ENCODE data around the gene SLAIN1.

Gene SLAIN1

GRCh38 chr13:77714119-77714755 is 16.8 kb downstream of the SLAIN1 start:
- peak; percentile 14 for DNase-seq (ENCODE audit: low spot score)

DNA sequence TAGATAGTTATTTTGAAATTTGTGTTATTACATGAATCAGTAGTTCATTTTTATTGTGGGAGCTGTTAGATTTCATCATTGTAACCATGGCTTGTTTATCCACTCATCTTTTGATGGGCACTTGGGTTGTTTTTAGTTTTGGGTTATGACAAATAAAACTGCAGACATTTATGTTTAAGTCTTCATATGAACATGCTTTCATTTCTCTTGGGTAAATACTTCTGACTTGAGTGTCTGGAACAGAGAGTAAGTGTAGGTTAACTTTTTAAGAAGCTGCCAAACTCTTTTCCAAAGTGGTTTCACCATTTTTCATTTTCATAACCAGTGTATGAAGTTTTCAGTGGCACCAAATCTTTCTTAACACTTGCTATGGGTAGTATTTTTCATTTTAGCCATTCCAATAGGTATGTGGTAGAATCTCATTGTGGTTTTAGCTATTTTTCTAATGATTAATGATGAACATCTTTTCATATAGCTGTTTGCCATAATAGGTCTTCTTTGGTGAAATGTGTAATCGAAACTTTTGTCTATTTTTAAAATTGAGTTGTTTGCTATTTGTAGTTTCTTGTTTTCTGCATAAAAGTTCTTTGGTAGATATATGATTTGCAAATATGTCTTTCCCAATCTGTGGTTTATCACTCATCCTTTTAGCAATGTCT is 17.9 kb downstream of the SLAIN1 start:
- DNase-seq (ENCODE audit: low spot score) = peak; percentile 22

DNA sequence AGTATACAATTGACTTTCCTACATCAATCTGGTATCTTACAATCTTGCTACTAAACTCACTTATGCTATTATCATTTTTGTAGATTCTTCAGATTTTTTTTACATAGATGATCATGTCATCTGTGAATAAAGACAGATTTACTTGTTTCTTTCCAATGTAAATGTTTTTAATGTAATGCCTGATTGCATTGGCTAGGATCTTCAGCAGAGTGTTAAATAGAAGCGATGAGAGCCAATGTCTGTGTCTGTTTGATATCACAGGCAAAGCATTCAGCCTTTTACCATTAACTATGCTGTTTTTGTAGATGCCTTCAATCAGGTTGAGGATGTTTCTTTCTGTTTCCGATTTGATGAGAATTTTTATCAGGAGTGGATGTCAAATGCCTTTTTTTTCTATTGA is 19.2 kb downstream of the SLAIN1 start:
- no peak for DNase-seq (ENCODE audit: low spot score)

DNA sequence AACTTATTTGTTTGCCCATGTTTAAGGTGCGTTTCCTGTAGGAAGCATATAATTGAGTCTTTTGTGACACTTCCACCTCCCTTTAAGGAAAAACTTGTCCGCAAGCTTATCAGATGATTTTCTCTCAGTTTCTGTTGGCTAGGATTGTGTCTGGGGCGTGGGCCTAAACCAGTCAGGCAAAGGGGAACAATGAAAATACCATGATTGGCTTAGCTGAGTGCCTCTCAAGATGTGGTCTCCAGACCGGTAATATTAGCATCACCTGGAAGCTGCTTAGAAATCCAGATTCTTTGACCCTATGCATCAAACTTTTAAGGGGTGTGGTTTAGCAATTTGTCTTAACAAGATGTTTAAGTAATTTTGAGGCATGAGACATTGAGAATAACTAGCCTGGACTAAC is 20.0 kb downstream of the SLAIN1 start:
- no peak for DNase-seq (ENCODE audit: low spot score)

GRCh38 chr13:77719128-77719527 is 21.6 kb downstream of the SLAIN1 start:
- no peak for DNase-seq (ENCODE audit: low spot score)

GRCh38 chr13:77720988-77721387 is 23.5 kb downstream of the SLAIN1 start:
- no peak for DNase-seq (ENCODE audit: low spot score)

GRCh38 chr13:77724092-77724491 is 26.6 kb downstream of the SLAIN1 start:
- DNase-seq (ENCODE audit: low spot score) = no peak

GRCh38 chr13:77725071-77725470 is 27.6 kb downstream of the SLAIN1 start:
- no peak for DNase-seq (ENCODE audit: low spot score)

DNA sequence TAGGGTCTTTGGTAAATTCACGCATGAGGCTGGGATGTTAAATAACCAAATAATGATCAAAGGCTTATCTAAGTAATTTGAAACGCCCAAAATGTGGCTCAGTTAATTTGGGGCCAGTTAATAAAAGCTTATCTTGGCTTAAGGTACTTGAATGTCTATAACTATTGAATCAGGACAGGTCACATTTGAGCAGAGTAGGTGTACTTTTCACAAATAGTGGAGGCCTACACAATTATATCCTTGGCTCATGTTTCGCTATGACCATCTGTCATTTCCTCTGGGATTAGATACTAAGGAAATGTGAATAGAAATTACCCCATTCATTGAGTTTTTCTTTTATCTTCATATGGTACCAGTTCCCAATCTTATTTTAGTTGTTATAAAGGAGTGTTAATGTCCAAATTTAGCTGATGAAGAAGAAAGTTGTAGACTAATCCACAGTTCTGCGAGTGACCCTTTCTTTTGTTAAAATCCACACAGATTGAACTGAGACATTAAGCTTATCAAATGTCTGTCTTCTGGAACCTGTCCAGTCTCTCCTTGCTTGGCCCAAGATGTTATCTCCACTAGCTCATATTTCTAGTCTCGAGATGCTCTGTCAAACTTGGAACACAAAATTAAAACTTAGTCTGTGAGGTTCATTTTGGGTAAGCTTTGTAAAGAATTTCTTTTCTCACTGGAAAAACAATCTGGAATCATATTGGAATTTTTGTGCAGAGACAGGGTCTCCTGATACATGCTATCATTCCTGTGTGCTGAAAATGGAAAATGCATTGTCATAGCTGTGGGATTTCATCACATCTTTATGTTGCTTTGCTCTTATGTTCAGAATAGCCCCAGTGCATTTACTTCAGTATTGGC is 31.0 kb downstream of the SLAIN1 start:
- DNase-seq (ENCODE audit: low spot score) = no peak

DNA sequence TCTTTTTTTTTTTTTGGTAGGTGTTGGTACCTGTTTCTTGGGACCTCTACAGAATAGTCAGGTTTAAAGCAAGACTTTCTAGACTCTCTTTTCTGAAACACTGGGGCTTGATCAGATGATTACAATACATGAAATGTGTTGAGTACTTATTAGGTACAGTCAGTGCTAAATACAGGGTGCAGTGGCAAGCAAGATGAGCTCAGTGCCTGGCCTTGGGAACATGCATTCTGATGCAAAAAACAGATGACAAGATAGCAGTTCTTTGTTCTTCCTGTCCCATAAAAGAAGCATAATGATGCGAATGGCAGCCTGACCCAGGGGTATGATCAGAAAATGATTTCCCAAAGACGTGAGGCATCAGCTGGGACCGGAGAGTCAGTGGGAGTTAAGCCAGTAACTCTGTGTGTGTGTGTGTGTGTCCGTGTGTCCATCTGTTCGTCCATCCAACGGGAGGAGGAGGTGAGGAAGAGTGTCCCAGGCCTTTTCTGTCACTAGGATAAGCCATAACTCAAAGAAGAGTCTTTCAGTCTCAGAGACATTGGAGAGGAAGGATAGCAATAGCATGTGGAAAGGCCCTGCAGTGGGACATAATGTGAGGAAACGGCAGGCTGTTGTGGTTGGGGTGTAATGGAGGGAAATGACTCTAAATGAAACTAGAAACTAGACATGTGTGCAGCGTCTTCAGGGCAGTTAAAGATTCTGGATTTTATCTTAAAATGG is 32.2 kb downstream of the SLAIN1 start:
- peak; percentile 81 for DNase-seq (ENCODE audit: low spot score)

DNA sequence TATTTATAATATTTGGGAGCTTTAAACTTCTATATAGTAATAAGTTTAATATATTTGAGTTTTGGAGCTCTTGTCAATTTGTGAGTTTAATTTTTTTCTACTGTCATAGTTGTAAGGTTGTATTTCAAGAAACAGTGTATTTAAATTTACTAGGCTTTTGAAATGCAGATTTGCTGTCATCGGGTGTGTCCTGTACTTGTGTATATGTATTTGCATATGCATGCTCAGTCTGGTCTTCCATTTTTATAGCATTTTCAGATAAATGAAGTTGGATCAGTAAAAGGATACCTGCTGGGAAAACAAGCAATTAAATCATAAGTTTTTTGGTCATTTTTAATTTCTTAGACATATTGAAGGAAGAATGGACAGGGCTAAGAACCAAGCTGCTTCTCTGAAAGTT is 33.1 kb downstream of the SLAIN1 start:
- DNase-seq (ENCODE audit: low spot score) = no peak

- no peak for DNase-seq (ENCODE audit: low spot score)
Measured at GRCh38 chr13:77732287-77732686, 34.8 kb downstream of the SLAIN1 start.

DNA sequence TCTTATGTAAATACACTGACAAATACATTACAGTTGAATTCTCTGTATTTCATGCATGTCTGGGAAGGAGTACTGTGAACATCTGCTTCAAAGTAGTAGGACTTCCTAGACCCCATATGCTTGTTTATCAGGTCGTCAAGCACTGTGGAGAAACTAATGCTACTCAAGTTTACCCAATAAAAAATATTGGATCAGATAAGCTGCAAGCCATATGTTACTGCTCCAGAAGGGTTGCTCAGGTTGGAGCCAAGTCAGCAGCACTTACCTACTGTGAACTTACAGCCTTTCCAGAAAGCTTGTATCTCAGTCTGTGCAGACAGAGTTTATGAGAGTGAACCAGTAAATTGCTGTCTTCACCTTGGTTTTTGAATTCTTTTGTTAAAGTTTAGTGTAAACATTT is 36.2 kb downstream of the SLAIN1 start:
- no peak for DNase-seq (ENCODE audit: low spot score)

GRCh38 chr13:77737583-77738200 is 40.2 kb downstream of the SLAIN1 start:
- peak; percentile 9 for DNase-seq (ENCODE audit: low spot score)

DNA sequence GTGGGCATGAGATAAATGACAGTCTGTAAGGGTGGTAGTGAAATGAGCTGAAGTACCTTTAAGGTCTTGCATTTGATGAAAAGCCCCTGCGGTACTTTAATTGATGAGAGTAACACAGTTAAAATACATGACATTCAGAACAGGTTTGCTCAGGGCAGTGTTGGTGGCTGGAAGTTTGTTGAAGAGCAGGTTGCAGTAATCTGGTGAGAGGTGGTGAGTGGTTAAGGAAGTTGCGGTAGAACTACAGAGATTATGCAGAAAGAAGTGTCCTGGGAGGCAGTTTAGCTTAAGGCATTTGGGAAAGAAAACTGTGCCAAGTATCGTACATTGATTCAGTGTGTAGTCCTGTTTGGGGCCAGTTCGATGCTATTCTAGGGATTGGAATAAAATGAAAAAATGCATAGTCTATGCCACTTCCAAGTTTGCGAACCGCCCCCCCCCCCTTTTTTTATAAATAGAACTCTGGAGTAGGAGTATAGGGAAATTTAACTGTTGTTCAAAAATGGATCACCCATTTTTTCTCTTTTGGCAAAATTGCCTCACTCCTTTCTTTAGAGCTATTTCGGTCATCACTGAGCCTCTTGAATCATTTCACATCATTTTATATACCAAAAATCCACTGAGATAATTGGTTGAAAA is 42.7 kb downstream of the SLAIN1 start:
- DNase-seq (ENCODE audit: low spot score) = no peak

GRCh38 chr13:77740931-77741596 is 43.6 kb downstream of the SLAIN1 start:
- DNase-seq (ENCODE audit: low spot score) = no peak

DNA sequence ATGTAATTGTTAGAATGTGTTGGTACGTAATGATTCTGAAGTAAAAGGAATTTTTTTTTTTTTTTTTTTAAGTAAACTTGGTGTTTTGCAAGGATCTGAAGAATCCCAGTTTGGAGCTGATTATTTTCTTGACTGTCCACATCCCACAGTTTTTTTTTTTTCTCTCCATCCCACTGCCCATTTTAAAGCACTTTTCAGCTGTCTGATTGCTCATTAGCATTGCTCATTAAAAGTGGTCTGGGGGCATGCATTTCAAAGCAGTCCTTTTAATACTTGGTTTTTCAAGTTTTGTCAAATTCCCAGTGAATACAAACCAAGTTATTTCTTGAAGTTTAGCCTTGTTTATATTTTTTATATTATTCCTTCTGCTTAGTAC is 44.1 kb downstream of the SLAIN1 start:
- no peak for DNase-seq (ENCODE audit: low spot score)

GRCh38 chr13:77742801-77743200 is 45.3 kb downstream of the SLAIN1 start:
- DNase-seq (ENCODE audit: low spot score) = no peak

DNA sequence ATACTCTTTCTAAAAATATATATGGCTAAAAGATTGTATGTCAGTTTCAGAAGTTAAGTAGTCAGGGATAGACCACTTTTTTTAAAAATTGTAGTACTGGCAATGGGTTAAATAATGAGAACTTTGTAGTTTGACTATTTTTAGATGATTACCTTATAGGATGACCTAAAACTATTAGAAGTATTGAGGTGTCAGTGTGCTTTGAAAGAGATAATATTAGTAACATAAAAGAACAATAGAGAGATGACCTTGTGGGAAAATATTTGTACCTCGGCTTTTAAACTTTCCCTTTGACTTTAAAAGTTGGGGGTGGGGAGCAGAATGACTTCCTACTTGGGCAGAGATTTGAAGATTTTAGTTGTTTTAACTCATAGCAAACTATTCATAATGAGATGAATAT is 48.3 kb downstream of the SLAIN1 start:
- no peak for DNase-seq (ENCODE audit: low spot score)

GRCh38 chr13:77749344-77749880 is 51.9 kb downstream of the SLAIN1 start:
- no peak for DNase-seq (ENCODE audit: low spot score)
